Stimulated activated CD4-positive, alpha-beta T cell treated with anti-CD3 and anti-CD28 coated beads, Interleukin-4, amount 100 ng/mL, for 24 hours (primary cell): Measurements from ENCODE around the gene BACH2.
A peak's percentile ranks its signal among the peaks of the same experiment; 100 is the strongest.
"Not testable (repeated sequence)": the region's sequence is repeated elsewhere in the genome, so short reads cannot be mapped to it uniquely, and the experiment has no call there.

Experiments used
- DNase-seq: peaks from one replicate; pipeline ENCODE4 v3.0.0-alpha.2; 2020

The BACH2 gene

DNA sequence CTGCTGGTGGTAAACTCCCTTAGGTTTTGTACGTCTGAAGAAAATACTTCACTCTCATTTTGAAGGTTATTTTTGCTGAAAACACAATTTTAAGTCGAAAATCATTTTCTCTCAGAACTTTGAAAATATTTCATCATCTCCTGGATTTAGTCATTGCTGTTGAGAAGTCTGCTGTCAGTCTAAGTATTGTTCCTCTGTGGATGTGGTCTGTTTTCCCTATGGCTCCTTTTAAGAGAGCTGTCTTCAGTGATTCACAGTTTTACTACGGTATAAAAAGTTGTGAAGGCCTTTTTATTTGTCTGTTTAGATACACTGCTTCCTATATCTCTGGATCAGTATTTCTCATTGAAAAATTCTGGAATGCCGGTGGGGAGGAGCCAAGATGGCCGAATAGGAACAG, 243.0 kb downstream of the BACH2 start:
- no peak for DNase-seq

DNA sequence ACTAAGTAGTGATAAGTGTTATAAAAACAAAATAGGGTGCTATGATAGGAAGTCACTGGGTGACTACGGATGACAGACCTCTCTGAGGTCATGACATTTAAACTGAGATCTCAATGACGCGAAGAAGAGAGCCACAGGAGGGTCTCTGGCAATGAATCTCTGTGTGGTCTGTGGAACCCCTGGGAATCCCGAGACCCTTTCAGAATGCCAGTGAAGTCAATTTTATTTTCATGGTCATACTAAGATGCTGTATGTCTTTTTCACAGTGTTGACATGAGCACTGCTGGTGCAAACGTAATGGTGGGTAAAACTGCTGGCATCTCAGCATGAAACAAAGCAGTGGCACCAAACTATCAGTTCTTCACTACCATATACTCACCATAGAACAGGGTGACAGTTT, 247.3 kb downstream of the BACH2 start:
- no peak for DNase-seq

DNA sequence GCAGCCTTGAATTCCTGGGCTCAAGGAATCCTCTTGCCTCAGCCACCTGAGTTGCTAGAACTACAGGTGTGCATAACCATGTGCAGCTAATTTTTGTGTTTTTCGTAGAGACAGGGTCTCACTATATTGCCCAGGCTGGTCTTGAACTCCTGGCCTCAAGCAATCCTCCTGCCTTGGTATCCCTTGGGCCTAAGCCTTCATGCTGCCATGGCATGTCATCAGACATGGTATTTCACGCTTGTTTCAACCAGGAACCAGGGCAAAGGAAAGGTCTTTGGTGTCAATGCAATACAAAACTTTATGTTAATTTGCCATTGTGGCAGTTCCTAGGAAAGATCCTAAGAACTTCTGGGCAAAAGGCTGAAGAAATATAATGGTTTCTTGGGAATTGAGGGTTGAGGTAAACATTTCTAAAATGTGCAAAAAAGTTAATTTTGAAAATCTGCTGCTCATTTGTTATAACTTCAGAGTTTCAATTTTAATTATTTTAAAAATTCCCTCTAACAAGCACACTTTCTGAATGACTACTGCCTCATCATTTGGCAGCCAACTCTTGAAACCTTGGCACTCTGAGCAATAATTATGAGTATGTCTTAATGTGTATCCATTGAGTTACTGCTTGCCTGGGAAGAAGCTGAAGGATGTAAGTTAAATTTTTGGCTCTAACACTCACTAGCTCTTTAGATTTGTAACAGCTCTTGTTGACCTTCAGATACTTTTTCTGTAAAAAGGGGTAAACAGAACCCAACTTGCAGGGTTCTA, 248.3 kb downstream of the BACH2 start:
- DNase-seq: no peak

DNA sequence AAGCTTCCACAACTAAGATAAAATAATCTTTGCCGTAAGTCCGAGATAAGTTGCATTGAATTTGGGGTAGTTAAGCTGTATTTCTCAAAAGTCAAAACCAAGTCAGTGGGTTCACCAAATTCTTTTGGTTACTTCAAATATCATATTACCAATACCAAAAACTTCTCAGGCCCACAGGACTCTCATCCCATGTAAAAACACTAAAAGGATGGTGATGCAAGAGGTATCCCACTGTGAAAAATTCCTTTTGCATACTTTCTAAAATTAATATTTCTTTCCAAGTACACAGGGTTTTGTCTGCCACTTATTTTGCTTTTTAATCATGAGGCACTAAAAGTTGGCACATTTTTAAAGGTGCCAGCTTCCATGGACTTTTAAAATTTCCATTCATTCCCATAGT, 251.1 kb downstream of the BACH2 start:
- no peak for DNase-seq

DNA sequence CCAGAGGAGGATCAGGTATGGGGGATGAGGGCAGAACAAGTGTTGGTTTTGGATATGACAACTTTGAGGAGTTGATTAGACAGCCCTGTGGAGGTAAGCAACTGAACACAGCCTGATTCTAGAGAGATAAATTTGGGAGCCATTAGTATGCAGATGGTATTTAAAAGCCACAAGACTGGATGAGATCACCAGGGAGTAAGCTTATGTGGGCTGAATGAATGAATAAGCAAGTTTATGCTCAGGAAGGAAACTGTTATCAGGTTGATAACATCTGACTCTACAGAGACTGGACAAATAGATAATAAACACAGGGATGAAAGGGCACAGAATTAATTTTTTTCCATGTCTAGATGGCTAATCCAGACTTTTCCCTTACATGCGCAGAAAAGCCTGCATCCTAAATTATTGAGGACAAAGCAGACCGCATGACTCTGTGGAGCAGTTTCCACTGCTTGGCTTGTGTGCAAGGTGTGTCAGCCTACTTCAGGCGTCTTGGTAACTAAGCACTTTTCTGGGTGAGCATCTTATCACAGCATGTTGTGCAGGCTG, 251.7 kb downstream of the BACH2 start:
- no peak for DNase-seq

DNA sequence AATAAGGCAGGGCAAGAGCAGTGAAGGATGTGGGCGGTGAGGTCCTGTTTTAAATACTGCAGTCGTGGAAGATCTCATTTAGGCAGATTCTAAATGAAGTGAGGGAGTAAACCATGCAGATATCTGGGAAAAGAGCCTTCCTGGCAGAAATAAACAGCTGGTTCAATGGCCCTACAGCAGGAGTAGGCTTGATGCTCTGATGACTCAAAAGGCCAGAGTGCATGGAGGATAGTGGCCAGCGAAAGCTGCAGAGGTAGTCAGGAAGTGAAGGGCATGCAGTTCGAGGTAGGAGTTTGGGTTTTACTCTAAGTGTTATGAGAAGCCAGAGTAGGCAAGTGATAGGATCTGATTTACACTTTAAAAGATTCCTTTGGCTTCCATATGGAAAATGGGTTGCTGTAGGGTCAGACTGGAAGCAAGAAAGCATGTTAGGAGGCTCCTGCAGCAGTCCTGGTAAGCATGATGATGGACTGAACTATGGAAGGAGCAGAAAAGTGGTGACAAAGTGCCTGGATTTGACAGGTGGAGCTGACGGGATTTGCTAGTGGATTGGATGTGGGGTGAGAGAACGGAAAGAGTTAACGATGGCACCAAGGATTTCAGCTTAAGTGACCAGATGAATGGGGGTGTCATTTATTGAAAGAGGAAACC, 252.3 kb downstream of the BACH2 start:
- DNase-seq: no peak

DNA sequence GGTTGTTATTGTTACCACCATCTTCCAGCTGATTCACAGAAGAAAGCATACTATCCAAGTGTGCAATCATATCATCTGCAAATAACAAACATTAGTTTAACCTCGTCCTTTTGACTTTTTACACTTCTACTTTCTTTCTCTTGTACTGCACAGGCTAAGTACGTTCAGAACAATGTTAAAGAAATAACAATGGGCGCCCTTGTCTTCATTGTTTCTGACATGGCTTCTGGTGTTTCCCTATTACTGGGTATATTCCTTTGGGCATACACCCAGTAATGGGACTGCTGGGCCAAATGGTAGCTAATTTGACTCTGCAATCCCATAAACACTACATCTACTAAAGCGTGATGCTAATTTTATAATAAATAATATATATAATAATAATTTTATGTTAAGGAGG, 255.7 kb downstream of the BACH2 start:
- DNase-seq: no peak

DNA sequence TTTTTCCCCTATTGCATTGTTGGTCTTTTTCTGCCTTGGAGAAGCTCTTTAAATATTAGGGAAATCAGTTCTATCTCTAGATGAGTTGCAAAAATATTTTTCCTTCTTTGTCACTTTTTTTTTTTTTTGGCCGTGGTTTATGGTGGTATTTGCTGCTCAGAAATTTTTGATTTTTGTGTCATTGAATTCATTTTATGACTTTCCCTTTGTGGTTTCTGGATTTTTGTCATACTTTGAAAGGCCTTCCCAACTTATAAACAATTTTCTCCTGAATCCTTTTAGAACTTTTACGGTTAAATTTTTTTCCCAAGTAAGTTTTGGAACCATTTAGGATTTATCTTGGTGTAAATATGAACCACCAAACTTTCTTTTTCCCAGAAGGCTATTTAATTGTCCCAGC, 256.7 kb downstream of the BACH2 start:
- DNase-seq: no peak

DNA sequence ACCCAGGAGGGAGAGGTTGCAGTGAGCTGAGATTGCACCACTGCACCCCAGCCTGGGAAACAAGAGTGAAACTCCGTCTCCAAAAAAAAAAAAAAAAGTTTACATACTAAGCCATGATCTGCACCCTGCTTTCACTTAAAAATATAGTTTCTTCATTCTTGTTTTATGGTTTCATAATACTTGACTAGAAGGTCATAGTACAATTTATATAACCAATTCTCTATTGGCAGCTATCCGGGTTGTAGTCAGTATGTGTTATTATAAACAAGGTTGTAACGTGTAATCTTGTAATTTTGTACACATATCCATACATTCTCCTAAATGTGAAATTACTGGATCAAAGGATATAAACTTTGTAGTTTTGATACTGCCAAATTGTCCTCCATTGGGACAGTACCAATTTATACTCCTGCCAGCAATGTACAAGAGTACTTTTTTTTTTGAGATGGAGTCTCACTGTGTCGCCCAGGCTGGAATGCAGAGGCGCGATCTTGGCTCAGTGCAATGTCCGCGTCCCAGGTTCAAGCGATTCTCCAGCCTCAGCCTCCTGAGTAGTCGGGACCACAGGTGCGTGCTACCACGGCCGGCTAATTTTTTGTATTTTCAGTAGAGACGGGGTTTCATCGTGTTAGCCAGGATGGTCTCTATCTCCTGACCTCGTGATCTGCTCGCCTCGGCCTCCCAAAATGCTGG, 257.5 kb downstream of the BACH2 start:
- DNase-seq: no peak

DNA sequence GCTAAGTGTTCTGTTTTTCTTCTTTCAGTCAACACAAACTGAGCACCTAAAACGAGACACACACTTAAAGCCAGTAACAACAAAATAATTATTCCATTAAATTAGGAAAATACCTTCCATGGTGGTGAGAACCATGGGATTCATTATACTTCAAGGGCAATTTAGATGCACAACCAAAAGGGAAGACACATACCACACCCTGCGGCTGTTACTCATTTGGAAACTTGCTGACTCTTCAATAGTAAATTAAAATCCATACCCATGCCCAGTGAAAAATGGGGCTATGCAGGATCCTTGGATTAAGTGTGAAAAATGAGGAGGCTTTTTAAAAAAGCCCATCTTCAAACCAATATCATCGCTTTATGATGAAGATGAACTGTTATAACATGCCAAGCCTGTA, 259.7 kb downstream of the BACH2 start:
- no peak for DNase-seq

DNA sequence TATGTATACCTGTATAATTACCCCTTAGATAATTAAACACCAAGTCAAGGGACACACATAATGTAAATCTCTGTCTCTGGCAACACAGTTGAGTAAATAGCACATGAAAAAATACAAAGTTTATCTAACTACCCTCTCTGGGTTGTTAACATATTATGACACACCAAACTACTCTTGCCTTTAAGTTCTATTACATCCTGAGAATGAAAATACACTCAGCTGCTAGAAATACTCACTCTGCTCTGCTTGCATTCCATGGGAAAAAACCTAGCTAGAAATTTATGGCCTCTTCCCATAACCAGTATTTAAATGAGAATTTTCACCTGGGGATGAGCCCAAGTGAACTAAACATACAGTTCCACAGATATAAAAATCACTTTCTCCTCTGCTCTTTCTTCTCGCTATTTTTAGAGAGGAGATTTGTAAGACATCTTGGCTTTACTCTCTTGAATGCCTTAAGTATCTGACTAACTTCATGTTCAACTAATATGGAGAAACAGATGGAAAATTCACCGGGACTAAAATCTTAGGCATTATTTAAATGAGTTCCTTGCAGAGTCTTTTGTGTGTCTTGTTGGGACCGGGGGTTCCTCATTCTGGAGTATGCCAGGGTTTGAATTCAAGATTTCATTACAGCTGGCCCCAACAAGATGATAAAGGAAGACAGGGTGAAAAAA, 261.5 kb downstream of the BACH2 start:
- no peak for DNase-seq

DNA sequence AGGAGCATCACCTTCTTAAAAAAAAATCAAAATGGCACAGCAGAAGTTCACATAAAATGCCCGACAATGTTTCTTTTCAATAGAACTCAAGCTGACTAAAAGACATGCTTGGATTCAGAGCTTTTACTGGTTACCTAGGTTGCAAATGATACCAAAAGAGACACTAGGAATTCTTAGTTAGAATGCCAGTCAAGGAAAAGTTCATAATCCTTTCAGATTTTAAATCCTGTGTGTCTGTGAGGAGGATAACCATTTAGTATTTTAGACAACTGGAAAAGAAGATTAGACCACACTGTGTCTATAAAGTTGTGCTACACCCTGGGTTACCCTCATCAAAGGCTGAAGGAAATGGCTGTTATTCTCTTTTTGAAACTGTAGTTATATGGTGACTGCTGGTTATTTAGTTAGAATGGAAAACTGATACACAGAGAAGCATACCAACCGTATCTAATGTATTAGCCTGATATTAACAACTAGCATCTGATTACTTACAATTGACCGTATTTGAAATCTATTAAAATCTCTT, 262.8 kb downstream of the BACH2 start:
- no peak for DNase-seq

DNA sequence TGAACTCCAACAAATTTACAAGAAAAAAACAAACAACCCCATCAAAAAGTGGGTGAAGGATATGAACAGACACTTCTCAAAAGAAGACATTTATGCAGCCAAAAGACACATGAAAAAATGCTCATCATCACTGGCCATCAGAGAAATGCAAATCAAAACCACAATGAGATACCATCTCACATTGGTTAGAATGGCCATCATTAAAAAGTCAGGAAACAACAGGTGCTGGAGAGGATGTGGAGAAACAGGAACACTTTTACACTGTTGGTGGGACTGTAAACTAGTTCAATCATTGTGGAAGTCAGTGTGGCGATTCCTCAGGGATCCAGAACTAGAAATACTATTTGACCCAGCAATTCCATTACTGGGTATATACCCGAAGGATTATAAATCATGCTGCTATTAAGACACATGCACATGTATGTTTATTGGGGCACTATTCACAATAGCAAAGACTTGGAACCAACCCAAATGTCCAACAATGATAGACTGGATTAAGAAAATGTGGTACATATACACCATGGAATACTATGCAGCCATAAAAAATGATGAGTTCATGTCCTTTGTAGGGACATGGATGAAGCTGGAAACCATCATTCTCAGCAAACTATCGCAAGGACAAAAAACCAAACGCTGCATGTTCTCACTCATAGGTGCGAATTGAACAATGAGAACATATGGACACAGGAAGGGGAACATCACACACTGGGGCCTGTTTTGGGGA, 264.0 kb downstream of the BACH2 start:
- DNase-seq: not testable (repeated sequence)

DNA sequence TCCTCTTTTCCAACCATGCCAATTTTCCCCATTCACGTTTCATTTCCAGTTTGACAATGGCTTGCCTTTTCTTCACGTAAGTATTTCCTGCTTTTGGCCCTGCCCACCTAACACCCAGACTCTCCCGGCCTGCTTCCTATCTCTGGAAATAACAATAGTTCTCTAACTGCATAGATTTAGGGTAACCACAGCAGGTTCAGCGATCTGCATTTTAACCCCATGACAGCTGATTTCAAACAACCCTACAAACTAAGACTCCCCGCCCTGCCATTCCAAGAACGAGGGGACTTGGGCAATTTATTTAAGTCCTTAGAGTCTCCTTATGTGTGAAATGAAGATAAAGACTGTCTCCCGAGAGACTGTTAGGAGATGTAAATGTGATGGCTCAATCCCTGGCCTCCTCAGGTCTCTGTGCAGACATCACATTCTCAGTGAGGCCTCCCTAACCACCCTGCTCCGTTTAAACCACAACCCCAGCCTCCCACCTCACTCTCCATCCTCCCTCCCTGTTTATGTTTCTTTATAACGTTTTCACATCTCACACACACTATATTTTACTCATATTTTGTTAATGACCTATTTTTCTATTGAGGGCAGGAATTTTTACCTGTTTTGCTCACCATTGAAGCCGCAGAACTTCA, 267.5 kb downstream of the BACH2 start:
- peak; percentile 40 for DNase-seq

DNA sequence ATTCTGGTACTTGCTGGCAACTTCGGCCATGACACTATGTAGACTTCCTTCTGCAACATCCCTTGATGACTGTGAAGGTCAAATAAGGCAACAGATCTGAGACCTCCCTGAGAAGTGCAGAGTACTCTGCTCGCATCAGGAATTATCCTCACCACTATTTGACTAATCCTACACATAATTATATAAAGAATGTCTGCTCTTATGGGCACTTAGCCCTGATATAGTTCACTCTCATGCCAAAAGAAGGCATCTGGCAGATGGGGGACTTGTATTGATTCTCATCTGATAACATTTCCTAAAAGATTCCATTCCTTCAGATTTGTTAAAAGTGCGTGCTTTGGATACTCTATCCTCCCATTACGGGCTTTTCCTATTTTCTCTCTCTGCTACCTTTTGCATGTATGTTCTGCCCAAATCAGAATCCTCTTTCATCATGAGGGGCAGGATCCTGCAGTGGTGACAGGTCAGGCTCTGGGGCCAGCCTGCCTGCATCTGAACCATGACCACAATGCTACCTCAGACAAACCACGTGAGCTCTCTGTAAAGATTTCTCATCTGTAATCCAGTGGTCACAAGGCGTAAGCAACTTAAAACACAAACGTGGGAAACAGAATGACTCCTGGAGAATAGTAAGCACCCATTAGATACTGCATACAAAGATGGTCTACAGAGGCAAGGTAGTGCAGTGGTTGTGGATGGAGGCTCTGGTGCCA, 268.4 kb downstream of the BACH2 start:
- DNase-seq: no peak

DNA sequence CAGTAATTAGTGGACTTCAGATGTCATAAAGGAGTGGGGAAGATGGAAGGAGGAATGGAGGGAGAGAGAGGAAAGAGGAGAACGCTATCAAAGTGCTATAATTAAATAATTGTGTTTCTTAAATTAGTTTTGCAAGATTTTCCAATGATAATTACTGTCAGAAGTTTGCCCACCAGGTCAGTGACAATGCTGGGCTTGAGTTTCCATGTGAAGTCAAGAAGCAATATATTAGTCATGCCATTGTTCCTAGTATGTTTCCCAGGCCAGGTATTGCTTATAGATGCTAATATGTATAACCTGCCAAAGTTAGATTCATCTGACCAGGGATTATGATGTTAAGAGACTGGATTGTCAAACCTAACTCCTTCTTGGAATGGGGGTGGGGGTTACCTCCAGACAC, 270.4 kb downstream of the BACH2 start:
- DNase-seq: no peak

DNA sequence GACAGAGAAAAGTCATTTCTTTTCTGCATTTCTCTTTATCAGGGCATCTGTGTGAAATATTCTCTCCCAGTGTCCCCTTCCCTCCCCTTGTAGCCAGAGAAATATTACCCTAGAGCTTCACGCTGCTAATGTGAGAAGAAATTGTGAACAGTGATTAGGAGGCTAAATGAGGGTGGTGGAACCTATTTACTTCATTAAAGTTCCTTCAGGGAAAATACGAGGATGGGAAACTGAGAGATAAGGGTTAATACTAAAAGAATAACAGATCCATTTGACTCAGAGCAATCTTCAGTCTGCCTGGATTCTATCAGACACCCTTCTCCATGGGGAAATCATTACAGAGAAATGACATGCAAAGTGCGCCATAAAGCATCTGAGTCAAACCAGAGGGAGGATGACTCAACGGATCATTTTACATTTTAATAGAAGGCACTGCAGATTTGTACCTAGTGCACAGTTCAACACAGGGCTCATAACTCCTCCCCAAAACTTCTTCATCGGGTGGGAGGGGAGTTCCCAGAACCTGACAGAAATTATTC, 271.1 kb downstream of the BACH2 start:
- peak; percentile 77 for DNase-seq

DNA sequence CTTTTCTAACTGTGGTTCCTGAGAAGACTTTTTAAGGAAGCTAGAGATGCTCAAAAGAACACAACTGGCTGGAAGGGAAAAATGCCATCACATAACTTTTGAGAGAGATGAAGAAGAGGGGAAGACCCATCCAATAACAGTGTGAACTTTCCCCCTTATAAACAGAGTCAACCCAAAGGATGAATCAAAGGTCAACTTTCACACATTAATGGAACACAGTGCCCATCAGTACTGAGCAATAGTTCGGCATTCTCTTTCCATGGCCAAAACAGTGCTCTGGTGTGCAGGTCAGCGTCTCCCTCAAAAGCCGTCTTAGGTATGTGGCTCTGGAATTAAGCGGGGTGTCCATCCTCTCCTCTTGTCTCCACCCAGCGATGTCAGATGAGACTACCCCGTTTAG, 272.0 kb downstream of the BACH2 start:
- DNase-seq: no peak

DNA sequence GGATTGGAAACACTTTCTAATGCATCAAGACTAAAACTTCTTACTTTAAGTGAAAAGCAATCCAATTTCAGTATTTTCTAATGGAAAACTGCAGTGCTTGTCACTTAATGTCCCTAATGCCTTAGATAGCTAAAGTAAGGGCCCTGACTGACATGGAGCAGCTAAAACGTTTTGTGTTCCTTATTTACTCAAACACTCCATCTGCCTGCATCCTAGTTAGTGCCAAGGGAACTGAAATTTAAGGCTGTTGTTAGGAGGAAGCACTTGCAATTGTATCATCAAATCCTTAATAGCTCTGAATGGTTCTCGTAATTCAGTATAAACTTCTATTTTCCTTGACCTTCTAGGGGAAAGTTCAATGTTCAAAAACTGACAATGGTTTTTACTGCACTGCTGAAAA, 274.9 kb downstream of the BACH2 start:
- no peak for DNase-seq

DNA sequence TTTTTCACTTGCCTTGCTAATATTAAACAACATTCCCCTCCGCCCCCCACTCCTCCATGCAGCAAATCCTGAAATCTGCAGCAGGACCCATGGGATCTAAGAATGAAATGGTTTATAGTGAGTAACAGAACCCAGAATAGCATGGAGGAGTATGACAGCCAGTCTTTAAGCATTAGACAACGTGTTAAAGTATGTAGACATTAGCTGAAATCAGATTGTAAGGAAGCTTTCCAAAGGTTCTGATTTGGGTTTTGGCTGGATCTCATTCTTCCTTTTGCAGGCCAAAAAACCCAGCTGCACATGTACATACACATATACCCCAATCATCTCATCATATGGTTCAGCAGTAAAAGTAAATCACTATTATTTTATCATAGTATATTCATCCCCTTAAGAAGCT, 275.9 kb downstream of the BACH2 start:
- no peak for DNase-seq

DNA sequence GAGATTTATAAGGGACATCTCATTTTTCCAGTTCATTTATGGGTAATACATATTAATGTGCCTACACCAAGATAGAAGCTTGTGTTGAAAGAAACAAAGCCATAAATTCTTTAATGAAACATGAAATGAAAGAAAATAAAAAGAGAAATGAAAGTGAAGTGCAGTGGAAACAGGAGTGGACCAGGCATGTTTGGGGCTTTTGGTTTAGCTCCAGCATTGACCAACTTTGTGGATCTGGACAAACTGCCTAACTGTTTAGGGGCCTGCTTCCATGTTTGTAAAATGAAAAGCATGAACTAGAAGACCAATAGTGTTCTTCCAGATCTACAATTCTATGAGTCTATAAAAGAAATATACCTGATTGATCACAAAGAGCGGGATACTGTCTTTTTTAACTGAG, 277.4 kb downstream of the BACH2 start:
- DNase-seq: no peak
